HCT116 (cell line): Measurements from ENCODE around the gene LDB2. TPM values are rescaled to one million over a fixed set of nuclear protein-coding genes. Genes with fewer than 3 reads are reported as not detected.

Experiments
- ATAC-seq: fragments of 200-7000 bp; cut with Tn5 transposase; 2 replicates; pipeline ENCODE4 v1.9.1; 2020; ENCODE audit warnings: mild to moderate bottlenecking, moderate library complexity
- BruUV-seq: library from RNA; stranded (reverse); fragments of 400-500 nt; replicated peaks from 2 replicates; lab custom pipeline; 2021; lab: Mats Ljungman, UMichigan
- CTCF ChIA-PET: fragments of 300-600 bp; sonication (Branson Sonifier 250); formaldehyde crosslinking; loops from one replicate; lab custom pipeline; 2021; ENCODE audit warnings: antibody characterized with exemption; lab: Charles Lee
- POLR2A ChIA-PET: fragments of 300-600, 350-600 bp; sonication (Branson Sonifier 250); formaldehyde crosslinking; loops from one replicate; lab custom pipeline; 2021; ENCODE audit warnings: antibody characterized with exemption; lab: Charles Lee
- RAD21 ChIA-PET, 2 experiments: fragments of 300-600 bp; sonication (Branson Sonifier 250); formaldehyde crosslinking; loops; one replicate each; lab custom pipeline; 2023; ENCODE audit warnings: low total read pairs in 2 of 2; ENCODE audit not compliant: uncharacterized antibody in 2 of 2, unreplicated experiment in 2 of 2, low non-redundant PET in 1 of 2; lab: Charles Lee
- DNase-seq: peaks from one replicate; pipeline ENCODE4 v3.0.0-alpha.2; 2010; ENCODE audit warnings: low read depth, low spot score
- H2AFZ ChIP-seq: fragments of 200-600 bp; shearing (Covaris generic), sonication (generic); 2 replicates; pipeline ENCODE4 v1.6.1; 2017; ENCODE audit warnings: low read depth, mixed run types, mixed read lengths, antibody characterized with exemption, low read length; ENCODE audit not compliant: poor library complexity, severe bottlenecking
- H3K27ac ChIP-seq: 2 replicates; pipeline ENCODE4 v1.5.1; 2012; ENCODE audit warnings: low read depth, low read length
- H3K27me3 ChIP-seq: fragments of 200-600 bp; sonication (generic); 2 replicates; pipeline ENCODE4 v1.6.1; 2016; ENCODE audit warnings: mixed run types, low read length, mixed read lengths; ENCODE audit not compliant: insufficient read depth
- H3K36me3 ChIP-seq, 2 experiments: fragments of 200-500 bp in 1 of 2; fragments of 200-600 bp in 1 of 2; sonication (Bioruptor generic) in 1 of 2; sonication (generic) in 1 of 2; 2 replicates each; pipeline versions ENCODE4 v1.5.1 to v1.6.1; 2014 to 2016; ENCODE audit warnings: low read length in 2 of 2, inconsistent platforms in 1 of 2, mixed read lengths in 1 of 2, mixed run types in 1 of 2; ENCODE audit not compliant: insufficient read depth in 2 of 2, control insufficient read depth in 1 of 2
- H3K4me1 ChIP-seq, 2 experiments: fragments of 200-600 bp in 1 of 2; sonication (generic) in 1 of 2; 2 replicates each; pipeline versions ENCODE4 v1.5.1 to v1.6.1; 2012 to 2017; ENCODE audit warnings: low read length in 2 of 2, inconsistent platforms in 1 of 2, mild to moderate bottlenecking in 1 of 2, mixed read lengths in 1 of 2, mixed run types in 1 of 2, moderate library complexity in 1 of 2; ENCODE audit not compliant: insufficient read depth in 2 of 2, control insufficient read depth in 1 of 2
- H3K4me2 ChIP-seq: fragments of 200-600 bp; sonication (generic); 2 replicates; pipeline ENCODE4 v1.6.1; 2017; ENCODE audit warnings: mixed run types, low read length, mixed read lengths
- H3K4me3 ChIP-seq, 2 experiments: fragments of 200-600 bp in 1 of 2; sonication (generic) in 1 of 2; replicated peaks in 1 of 2; 2 replicates each; pipeline ENCODE4 v1.5.1; 2011 to 2016; ENCODE audit warnings: low read length in 2 of 2, control low read depth in 1 of 2, low read depth in 1 of 2, mild to moderate bottlenecking in 1 of 2, mixed read lengths in 1 of 2, mixed run types in 1 of 2
- H3K79me2 ChIP-seq: fragments of 200-600 bp; sonication (generic); 2 replicates; pipeline ENCODE4 v1.6.1; 2017; ENCODE audit warnings: mild to moderate bottlenecking, mixed run types, low read length, moderate library complexity, mixed read lengths; ENCODE audit not compliant: insufficient read depth
- H3K9ac ChIP-seq: fragments of 200-600 bp; sonication (generic); 2 replicates; pipeline ENCODE4 v1.6.1; 2016; ENCODE audit warnings: low read length, mixed read lengths
- H3K9me2 ChIP-seq: fragments of 200-600 bp; sonication (generic), shearing (Covaris generic); 2 replicates; pipeline ENCODE4 v1.6.1; 2017; ENCODE audit warnings: mixed run types, mild to moderate bottlenecking, moderate library complexity; ENCODE audit not compliant: insufficient read depth
- H3K9me3 ChIP-seq, 2 experiments: fragments of 200-500 bp in 1 of 2; fragments of 200-600 bp in 1 of 2; sonication (Bioruptor generic) in 1 of 2; sonication (generic) in 1 of 2; 2 replicates each; pipeline ENCODE4 v1.6.1; 2014 to 2017; ENCODE audit warnings: low read length in 2 of 2, mixed read lengths in 2 of 2, inconsistent platforms in 1 of 2, low read depth in 1 of 2, mild to moderate bottlenecking in 1 of 2, mixed run types in 1 of 2, moderate library complexity in 1 of 2; ENCODE audit not compliant: control insufficient read depth in 1 of 2, insufficient read depth in 1 of 2
- H4K20me1 ChIP-seq: fragments of 200-600 bp; sonication (generic), shearing (Covaris generic); 2 replicates; pipeline ENCODE4 v1.6.1; 2017; ENCODE audit warnings: mixed run types, mild to moderate bottlenecking, moderate library complexity; ENCODE audit not compliant: insufficient read depth
- ATF3 ChIP-seq: IDR thresholded peaks from 2 replicates; pipeline ENCODE4 v1.6.1; 2012
- CEBPB ChIP-seq: IDR thresholded peaks from 2 replicates; pipeline ENCODE4 v1.6.1; 2012; ENCODE audit warnings: low read depth
- EGR1 ChIP-seq: IDR thresholded peaks from 2 replicates; pipeline ENCODE4 v1.6.1; 2012; ENCODE audit warnings: low read depth
- ELF1 ChIP-seq: IDR thresholded peaks from 2 replicates; pipeline ENCODE4 v1.6.1; 2012; ENCODE audit warnings: low read depth, borderline replicate concordance
- EZH2 ChIP-seq: fragments of 200-600 bp; sonication (generic); IDR thresholded peaks from 2 replicates; pipeline ENCODE4 v1.6.1; 2017; ENCODE audit warnings: antibody characterized with exemption, mixed run types
- EZH2phosphoT487 ChIP-seq: fragments of 200-600 bp; IDR thresholded peaks from 2 replicates; pipeline ENCODE4 v1.6.1; 2018; ENCODE audit warnings: antibody characterized with exemption, borderline replicate concordance
- MAX ChIP-seq: IDR thresholded peaks from 2 replicates; pipeline ENCODE4 v1.6.1; 2012
- POLR2AphosphoS5 ChIP-seq: IDR thresholded peaks from 2 replicates; pipeline ENCODE4 v1.6.1; 2011; ENCODE audit warnings: mild to moderate bottlenecking, low read depth, low read length, moderate library complexity
- TCF7L2 ChIP-seq: IDR thresholded peaks from 2 replicates; pipeline ENCODE4 v1.7.0; 2011; ENCODE audit warnings: borderline replicate concordance, inconsistent platforms; ENCODE audit not compliant: insufficient read depth, insufficient read length; ENCODE audit errors: extremely low read depth
- YY1 ChIP-seq: IDR thresholded peaks from 2 replicates; pipeline ENCODE4 v1.6.1; 2011; ENCODE audit warnings: low read length, low read depth, moderate library complexity, mild to moderate bottlenecking; ENCODE audit not compliant: insufficient replicate concordance; ENCODE audit errors: extremely low read depth
- ZNF274 ChIP-seq: fragments of 200-500 bp; sonication (Bioruptor generic); IDR thresholded peaks from 2 replicates; pipeline ENCODE4 v1.6.1; 2014; ENCODE audit warnings: mild to moderate bottlenecking, low read depth, low read length, inconsistent platforms
- intact Hi-C: fragments of 100-400 bp; cut with micrococcal nuclease; formaldehyde crosslinking; loops from 2 replicates; pipeline ENCODE4 v1.10.0; 2022
- total RNA-seq: library from RNA; stranded (reverse); gene quantifications from one replicate; pipeline ENCODE4 v1.2.1, GENCODE V29; 2021; ENCODE audit not compliant: unreplicated experiment

LDB2 gene
- total RNA-seq, 1 experiment from 2014 or later: 0.12 TPM

- Histone ChIP-seq H3K36me3 (no peaks in the 10 kb centered on the region), H3K9me2 (no peaks in the 10 kb centered on the region), H3K79me2 (no peaks in the 10 kb centered on the region), H3K27ac (no peak overlapping the region), H3K4me2 (no peak overlapping the region), H3K9ac (no peak overlapping the region), H3K27me3 (peaks cover 5% of the 10 kb centered on the region; the same call in 1 of the 2 replicates), H3K9me3 (no peaks in the 10 kb centered on the region), H3K4me3 (no peak overlapping the region), H2AFZ (no peak overlapping the region), H3K4me1 (no peaks in the 10 kb centered on the region), H4K20me1 (no peaks in the 10 kb centered on the region)
- no TSS peak for BruUV-seq
- TF ChIP-seq EZH2 (no peak), ATF3 (no peak), ZNF274 (no peak), ELF1 (no peak), MAX (no peak), EZH2phosphoT487 (no peak), POLR2AphosphoS5 (no peak), CEBPB (no peak), YY1 (no peak), EGR1 (no peak), TCF7L2 (no peak)
- intact Hi-C loops: no loop called here
- POLR2A ChIA-PET: no interaction called here
- ATAC-seq (no peak), DNase-seq (no peak)
- RAD21 ChIA-PET: no interaction called here
- CTCF ChIA-PET: no interaction called here
Observed at GRCh38 chr4:16693641-16694040, 204.8 kb downstream of the LDB2 start.
